NCI-H2196 treated with DMSO at 0.1 percent for 48 hours (cell line): ENCODE measurements around the gene MYDGF.
A peak's percentile ranks its signal among the peaks of the same experiment; 100 is the strongest.

Experiments
- DNase-seq: peaks from one replicate; lab custom pipeline; 2025; ENCODE audit not compliant: unreplicated experiment; lab: John Stamatoyannopoulos, UW

Gene MYDGF

GRCh38 chr19:4669723-4670480, at the start of gene MYDGF:
TSS of gene MYDGF (minus strand) at chr19:4670342. CDS start at chr19:4670334, 8 bp downstream.
- DNase-seq: peak; percentile 66

DNA sequence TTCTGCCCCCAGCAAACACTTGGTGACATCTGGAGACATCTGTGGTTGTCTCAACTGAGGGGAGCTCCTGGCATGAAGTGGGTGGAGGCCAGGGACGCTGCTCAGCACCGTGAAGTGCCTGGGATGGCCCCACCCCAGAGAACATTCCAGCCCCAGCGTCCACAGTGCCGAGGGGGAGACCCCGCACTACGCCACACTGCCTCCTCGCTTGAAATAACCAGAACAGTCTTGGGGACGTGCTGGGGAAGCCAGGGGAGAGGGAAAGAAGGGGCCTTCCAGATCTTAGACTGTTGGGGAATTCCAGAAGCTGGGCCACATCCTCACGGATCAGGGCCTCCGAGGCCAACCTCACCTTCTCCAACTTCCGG, 49.3 kb upstream of the MYDGF start:
- no peak for DNase-seq

DNA sequence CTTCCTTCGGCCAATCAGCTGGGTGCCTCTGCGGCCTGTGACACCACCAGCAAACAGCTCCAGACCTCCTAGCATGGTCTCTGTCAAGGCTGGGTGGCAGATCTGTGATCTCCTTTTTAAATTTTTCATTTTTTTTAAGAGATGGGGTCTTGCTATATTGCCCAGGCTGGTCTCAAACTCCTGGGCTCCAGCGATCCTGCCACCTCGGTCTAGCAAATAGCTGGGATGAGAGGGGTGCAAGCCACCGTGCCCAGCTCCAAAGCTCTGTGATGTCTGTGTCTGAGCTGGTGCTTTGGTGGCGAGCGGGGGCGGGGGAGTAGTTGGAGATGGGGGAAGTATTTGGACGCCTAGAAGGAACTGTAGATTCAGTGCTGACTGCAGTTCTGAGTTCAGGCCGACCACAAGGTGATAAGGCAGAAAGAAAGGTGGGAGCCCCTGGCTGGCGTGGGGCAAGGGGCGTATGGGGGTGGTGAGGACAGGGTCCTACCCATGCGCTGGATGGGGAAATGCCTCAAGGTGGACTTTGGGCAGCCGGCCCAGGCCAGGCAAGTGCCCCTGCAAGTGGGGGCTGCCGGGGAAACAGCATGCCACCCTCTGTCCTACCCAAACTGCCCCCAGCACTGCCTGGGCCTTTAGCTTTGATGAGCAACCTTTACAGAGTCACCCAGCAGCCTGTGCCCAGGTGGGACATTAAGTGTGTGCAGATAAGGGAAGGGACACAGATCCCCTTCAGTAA, 48.0 kb upstream of the MYDGF start:
- DNase-seq: no peak

- peak; percentile 27 for DNase-seq
Measured at GRCh38 chr19:4717191-4717965, 47.2 kb upstream of the MYDGF start.

- no peak for DNase-seq
Measured at GRCh38 chr19:4715529-4716221, 45.5 kb upstream of the MYDGF start.

DNA sequence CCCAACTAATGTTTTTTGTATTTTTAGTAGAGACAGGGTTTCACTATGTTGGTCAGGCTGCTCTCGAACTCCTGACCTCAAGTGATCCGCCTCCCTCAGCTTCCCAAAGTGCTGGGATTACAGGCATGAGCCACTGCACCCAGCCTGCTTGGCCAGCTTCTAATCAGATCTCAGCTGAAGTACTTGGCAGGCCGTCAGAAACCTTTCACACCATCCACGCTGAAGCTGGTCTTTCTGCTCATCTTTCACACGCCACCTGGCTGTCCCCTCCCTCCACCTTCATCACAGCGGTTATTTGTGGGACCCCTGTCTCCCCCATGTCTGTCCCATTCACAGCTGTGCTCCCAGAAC, 45.0 kb upstream of the MYDGF start:
- peak; percentile 39 for DNase-seq

DNA sequence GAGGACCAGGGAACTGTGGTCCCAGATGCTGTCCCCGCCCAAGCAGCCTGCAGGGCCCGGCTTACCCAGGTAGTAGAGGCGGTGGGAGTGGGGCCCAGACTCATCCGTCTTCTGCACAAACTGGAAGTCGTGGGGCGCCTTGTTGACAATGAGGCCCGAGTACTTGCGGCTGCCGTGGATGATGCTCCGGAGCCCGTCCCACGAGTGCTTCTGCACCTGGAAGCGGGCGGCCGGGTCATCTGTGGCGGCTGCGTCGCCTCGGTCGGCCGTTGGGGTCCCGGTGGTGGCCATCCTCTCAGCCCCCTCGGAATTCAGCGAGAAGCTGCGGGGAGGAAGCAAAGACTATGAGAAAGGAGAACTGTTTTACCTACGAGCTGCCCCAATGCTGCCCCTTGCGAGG, 43.9 kb upstream of the MYDGF start:
- DNase-seq: no peak

DNA sequence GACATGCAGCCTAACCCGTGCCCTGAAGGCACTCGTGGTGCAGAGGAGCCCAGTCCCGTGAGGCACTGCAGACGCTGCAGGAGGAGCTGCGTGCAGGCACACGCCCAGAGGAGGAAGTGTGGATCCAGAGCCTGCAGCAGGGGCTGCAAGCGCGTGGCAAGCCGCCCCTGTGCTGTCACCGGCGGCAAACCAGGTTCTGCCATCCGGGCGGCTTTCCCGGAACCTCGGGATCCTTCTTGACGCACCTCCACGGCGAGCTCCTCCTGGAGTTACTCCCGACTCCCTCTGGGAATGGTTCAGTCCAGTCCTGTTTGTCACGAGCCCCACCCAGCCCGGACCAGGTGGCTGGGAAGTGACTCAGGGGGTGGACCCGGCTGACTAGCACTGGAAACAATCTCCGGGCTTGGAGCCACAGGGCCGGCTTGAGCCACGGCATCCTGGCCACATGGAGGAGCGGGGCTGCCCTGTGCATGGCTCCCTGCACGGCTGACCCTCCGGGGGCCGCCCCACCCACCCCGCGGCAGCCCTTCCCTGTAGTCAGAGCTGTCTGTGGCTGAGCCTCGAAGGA, 43.3 kb upstream of the MYDGF start:
- DNase-seq: no peak

GRCh38 chr19:4712771-4713170, 42.6 kb upstream of the MYDGF start:
- no peak for DNase-seq

GRCh38 chr19:4711211-4711610, 41.1 kb upstream of the MYDGF start:
- no peak for DNase-seq

DNA sequence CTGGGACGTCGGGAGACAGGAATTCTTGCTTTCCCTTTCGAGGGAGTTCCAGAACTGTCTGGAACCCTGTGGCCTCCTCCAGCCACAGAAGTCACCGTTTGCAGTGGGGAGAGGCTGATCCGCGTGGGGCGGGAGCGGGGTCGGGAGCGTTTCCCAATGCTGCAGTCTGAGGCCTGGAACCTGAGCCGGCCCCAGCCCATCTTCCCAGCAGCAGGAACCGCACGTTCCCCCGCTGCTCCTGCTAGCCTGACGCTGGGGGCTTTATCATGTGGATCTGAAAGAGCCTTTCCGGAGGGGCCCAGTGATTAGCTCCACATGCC, 40.1 kb upstream of the MYDGF start:
- DNase-seq: no peak

- no peak for DNase-seq
Measured at GRCh38 chr19:4709440-4710280, 39.5 kb upstream of the MYDGF start.

GRCh38 chr19:4707956-4708650, 38.0 kb upstream of the MYDGF start:
- no peak for DNase-seq

DNA sequence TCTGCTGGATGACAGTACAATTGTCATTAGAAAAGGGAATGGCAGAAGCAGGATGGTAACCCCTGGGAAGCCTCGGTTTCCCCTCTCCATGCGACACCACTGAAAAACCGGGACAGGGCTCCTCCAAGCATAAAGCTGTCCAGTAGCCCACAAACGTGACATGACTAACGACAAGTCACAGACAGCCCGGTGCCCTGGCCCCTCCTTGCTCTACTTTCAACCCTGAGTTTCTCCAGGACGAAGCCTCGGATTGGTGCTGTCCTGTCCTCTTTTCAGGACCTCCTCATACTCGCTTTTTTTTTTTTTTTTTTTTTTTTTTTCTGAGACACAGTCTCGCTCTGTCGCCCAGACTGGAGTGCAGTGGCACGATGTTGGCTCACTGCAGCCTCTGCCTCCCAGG, 37.2 kb upstream of the MYDGF start:
- DNase-seq: no peak

DNA sequence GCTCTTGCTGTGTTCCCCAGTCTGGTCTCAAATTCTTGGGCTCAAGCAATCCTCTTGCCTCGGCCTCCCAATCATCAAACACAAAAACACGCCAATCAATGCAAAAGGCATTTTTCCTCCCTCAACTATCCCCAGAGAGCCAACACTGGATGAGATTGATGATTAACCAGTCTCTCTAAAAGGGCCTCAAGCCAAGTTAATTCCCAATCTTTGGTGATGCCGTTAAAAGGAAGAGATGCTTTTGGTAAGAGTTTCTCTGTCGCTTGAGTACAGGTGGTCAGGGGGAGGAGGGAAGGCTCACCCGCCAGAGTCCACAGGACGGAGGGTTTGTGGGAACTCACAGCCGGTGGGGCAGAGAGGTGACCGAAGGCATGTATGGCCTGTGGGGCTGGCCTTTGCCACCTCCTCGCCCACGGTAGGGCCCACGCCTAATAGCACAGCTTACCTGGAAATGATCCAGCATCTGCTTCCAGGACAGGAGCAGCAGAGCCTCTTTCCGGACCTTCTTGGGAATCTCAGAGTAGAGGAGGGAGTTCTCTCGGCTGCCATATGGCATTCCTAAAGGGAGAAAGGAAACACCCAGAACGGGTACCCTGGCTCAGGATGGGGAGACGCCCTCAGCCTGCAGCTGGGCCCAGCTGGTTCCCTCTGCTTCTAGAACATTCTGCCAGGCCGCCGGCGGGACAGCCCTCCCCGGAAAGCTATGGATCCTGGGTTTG, 35.4 kb upstream of the MYDGF start:
- no peak for DNase-seq

DNA sequence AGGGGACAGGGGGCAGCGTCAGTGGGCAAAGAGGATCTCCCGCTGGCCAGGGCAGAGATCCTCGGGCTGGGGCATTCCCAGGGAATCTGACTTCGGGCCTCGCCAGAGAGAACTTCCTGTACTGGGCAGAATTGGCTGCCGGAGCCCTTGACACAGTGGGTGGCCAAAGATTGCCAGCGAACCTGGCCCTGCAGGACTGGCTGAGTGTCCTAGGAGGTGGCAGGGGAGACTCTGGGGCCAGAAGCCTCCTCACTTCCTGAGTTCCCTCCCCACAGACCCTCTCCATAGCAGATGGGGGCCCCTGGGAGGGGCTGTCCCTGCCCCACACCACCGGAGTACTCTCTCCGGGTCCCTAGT, 34.2 kb upstream of the MYDGF start:
- no peak for DNase-seq

- no peak for DNase-seq
Measured at GRCh38 chr19:4703671-4704316, 33.7 kb upstream of the MYDGF start.

GRCh38 chr19:4702764-4703163, 32.6 kb upstream of the MYDGF start:
- DNase-seq: no peak

DNA sequence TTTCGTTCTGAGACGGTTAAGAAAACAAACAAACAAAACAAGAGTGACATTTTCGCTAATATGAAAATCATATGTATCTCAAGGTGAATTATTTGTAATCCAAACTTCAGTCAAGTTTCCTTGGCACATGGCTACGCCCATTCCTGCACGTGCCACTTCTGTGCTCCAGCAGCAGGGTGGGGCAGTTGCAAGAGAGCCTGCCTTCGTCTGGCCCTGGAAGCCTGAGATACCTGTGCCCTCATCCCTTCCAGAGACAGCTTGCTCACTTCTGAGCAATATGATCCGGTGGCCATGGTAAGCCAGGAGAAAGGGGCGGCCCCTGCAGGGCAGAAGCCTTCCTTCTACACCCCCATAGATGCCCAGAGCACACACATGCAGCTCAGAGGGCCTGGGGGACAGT, 31.4 kb upstream of the MYDGF start:
- no peak for DNase-seq
